ENCODE results near the gene JPH3. TPM values are rescaled to one million over a fixed set of nuclear protein-coding genes. Genes with fewer than 3 reads are reported as not detected.
A peak's percentile ranks its signal among the peaks of the same experiment; 100 is the strongest.

Gene JPH3
- total and polyA plus RNA-seq, 7 donors, result under 0.01 to 1.4 (median 0.73) TPM; not detected in 1

- no peak for DNase-seq
- H3K27ac ChIP-seq, result no peak overlapping the region
- TF ChIP-seq POLR2A (IDR thresholded peaks at IDR 0.05) (no peak), EP300 (IDR thresholded peaks at IDR 0.05) (no peak), POLR2AphosphoS5 (IDR thresholded peaks at IDR 0.05) (no peak), CTCF (IDR thresholded peaks at IDR 0.05) (no peak)
Measured at GRCh38 chr16:87628940-87629339, 26.6 kb downstream of the JPH3 start.

GRCh38 chr16:87631067-87631466 lies 28.8 kb downstream of the JPH3 start:
- 77 to 91% methylated on average over 2 of the region's 2 CpGs for WGBS, 2 donors
- intact Hi-C loops (cut with DNase I), result no loop called here
- Histone ChIP-seq H3K27me3 (peaks cover 0 to 56% (median 25%) of the 10 kb centered on the region in 3 donors), H3K4me1 (peaks cover 0 to 8% (median 8%) of the 10 kb centered on the region in 4 donors), H3K27ac (no peak overlapping the region), H3K4me3 (no peak overlapping the region), H3K36me3 (no peaks in the 10 kb centered on the region), H3K9me3 (peaks cover 0 to 3% (median 1%) of the 10 kb centered on the region in 4 donors)
- TF ChIP-seq POLR2A (IDR thresholded peaks at IDR 0.05) (no peak), POLR2AphosphoS5 (IDR thresholded peaks at IDR 0.05) (no peak), EP300 (IDR thresholded peaks at IDR 0.05) (no peak), CTCF (IDR thresholded peaks at IDR 0.05) (no peak)
- DNase-seq, result no peak

More at GRCh38 chr16:87628940-87629339, 26.6 kb downstream of the JPH3 start:
- Histone ChIP-seq H3K27me3 (peaks cover 0 to 41% (median 15%) of the 10 kb centered on the region in 3 donors), H3K4me1 (no peaks in the 10 kb centered on the region), H3K4me3 (no peak overlapping the region), H3K36me3 (no peaks in the 10 kb centered on the region), H3K9me3 (peaks cover 0 to 3% (median 1%) of the 10 kb centered on the region in 4 donors)
- intact Hi-C loops (cut with DNase I), result no loop called here
- 58 to 77% methylated on average over 7 of the region's 7 CpGs for WGBS, 2 donors

GRCh38 chr16:87634411-87634810 lies 32.1 kb downstream of the JPH3 start:
- Histone ChIP-seq H3K27me3 (peaks cover 0 to 37% (median 10%) of the 10 kb centered on the region in 3 donors), H3K27ac (no peak overlapping the region), H3K4me1 (peaks cover 0 to 16% (median 13%) of the 10 kb centered on the region in 4 donors), H3K4me3 (no peak overlapping the region), H3K36me3 (no peaks in the 10 kb centered on the region), H3K9me3 (peaks cover 0 to 3% (median 1%) of the 10 kb centered on the region in 4 donors)
- no peak for TF ChIP-seq EP300 (IDR thresholded peaks at IDR 0.05)
- TF ChIP-seq POLR2AphosphoS5 (IDR thresholded peaks at IDR 0.05), result no peak
- TF ChIP-seq POLR2A (IDR thresholded peaks at IDR 0.05), result no peak
- TF ChIP-seq CTCF (IDR thresholded peaks at IDR 0.05), result no peak
- DNase-seq, result no peak
- intact Hi-C loops (cut with DNase I), result no loop called here
- WGBS, 2 donors, result 86 to 89% methylated on average over 14 of the region's 14 CpGs

- Histone ChIP-seq H3K9me3 (no peaks in the 10 kb centered on the region), H3K27ac (no peak overlapping the region), H3K4me1 (peaks cover 0 to 16% (median 13%) of the 10 kb centered on the region in 4 donors), H3K4me3 (peak overlapping the region in 1 of 4 donors; percentile 10), H3K27me3 (peaks cover 0 to 33% (median 10%) of the 10 kb centered on the region in 3 donors), H3K36me3 (no peaks in the 10 kb centered on the region)
- WGBS, 2 donors, result 11 to 15% methylated on average over 23 of the region's 23 CpGs
- DNase-seq, result peak; percentile 77
- peak in 1 of 4 experiments; percentile 26 for TF ChIP-seq CTCF (IDR thresholded peaks at IDR 0.05)
- TF ChIP-seq EP300 (IDR thresholded peaks at IDR 0.05), result no peak
- intact Hi-C loops (cut with DNase I), result loop anchor here (2.0 to 5.0 kb wide), 3 partner anchors 47 to 218 kb away; no protein-coding TSS in a partner anchor
Measured at GRCh38 chr16:87635541-87636049, 33.3 kb downstream of the JPH3 start.

Measured in sigmoid colon (tissue), 7 donors.